ENCODE measurements around the gene CDC42EP5.

DNA sequence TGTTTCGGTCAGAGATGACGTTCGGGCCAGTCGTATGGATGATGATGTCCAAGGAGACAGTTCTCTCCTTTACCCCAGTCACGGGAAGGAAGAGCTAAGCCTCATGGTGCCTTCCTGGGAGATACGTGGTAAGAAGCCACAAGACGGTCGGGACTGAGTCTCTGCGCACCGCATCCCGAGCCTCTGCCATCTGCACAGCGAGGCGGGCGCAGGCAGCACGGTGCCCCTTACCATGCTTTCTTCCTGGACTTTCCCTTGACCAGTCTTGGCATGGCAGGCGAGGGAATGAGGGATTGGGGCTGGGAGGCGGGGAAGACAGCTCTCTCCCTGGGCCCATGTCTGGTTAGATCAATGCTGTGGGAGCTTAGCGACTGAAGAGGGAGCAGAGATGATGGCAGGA is 19.5 kb upstream of the CDC42EP5 start:
- TF ChIP-seq, protein P1, sequence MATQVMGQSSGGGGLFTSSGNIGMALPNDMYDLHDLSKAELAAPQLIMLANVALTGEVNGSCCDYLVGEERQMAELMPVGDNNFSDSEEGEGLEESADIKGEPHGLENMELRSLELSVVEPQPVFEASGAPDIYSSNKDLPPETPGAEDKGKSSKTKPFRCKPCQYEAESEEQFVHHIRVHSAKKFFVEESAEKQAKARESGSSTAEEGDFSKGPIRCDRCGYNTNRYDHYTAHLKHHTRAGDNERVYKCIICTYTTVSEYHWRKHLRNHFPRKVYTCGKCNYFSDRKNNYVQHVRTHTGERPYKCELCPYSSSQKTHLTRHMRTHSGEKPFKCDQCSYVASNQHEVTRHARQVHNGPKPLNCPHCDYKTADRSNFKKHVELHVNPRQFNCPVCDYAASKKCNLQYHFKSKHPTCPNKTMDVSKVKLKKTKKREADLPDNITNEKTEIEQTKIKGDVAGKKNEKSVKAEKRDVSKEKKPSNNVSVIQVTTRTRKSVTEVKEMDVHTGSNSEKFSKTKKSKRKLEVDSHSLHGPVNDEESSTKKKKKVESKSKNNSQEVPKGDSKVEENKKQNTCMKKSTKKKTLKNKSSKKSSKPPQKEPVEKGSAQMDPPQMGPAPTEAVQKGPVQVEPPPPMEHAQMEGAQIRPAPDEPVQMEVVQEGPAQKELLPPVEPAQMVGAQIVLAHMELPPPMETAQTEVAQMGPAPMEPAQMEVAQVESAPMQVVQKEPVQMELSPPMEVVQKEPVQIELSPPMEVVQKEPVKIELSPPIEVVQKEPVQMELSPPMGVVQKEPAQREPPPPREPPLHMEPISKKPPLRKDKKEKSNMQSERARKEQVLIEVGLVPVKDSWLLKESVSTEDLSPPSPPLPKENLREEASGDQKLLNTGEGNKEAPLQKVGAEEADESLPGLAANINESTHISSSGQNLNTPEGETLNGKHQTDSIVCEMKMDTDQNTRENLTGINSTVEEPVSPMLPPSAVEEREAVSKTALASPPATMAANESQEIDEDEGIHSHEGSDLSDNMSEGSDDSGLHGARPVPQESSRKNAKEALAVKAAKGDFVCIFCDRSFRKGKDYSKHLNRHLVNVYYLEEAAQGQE (IDR thresholded peaks at IDR 0.05; ENCODE audit: low read depth, low read length) = no peak
- TF ChIP-seq POLR2AphosphoS5 (IDR thresholded peaks at IDR 0.05; ENCODE audit: low read length) = no peak
- TF ChIP-seq, protein P2, sequence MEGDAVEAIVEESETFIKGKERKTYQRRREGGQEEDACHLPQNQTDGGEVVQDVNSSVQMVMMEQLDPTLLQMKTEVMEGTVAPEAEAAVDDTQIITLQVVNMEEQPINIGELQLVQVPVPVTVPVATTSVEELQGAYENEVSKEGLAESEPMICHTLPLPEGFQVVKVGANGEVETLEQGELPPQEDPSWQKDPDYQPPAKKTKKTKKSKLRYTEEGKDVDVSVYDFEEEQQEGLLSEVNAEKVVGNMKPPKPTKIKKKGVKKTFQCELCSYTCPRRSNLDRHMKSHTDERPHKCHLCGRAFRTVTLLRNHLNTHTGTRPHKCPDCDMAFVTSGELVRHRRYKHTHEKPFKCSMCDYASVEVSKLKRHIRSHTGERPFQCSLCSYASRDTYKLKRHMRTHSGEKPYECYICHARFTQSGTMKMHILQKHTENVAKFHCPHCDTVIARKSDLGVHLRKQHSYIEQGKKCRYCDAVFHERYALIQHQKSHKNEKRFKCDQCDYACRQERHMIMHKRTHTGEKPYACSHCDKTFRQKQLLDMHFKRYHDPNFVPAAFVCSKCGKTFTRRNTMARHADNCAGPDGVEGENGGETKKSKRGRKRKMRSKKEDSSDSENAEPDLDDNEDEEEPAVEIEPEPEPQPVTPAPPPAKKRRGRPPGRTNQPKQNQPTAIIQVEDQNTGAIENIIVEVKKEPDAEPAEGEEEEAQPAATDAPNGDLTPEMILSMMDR (IDR thresholded peaks at IDR 0.05 in 2 of 3, conservative IDR thresholded peaks at IDR 0.05 in 1 of 3; ENCODE audit: control insufficient read depth in 2 of 3, extremely low read depth in 1 of 3, insufficient read depth in 1 of 3, low read depth in 3 of 3, low read length in 3 of 3) = no peak

Measured in GM12878 (cell line).